ENCODE measurements around the gene NCKIPSD. TPM values are rescaled to one million over a fixed set of nuclear protein-coding genes. Genes with fewer than 3 reads are reported as not detected.

NCKIPSD gene
- total RNA-seq, 4 donors from 2014 or later = 13.2 to 33.1 (median 19.4) TPM

DNA sequence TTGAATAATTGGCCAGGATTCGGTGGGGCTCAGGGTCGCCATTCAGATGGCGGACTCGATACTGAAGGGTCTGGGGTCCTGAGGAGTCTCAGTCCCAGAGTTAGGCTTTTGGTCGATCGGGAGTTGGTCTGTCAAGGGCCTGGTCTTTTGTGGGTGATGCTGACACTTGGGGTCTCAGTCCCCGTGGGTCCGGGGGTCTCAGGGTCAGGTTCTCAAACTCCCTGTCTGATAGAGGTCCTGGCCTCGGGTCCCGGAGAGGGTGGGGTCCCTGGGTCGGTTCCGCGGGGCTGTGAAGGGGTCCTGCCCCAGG is 467 bp downstream of the NCKIPSD start:
- in situ Hi-C loops (cut with MboI; ENCODE audit: low sequenced_read_pairs in 4 of 4) (no loop called here), intact Hi-C loops (cut with DNase I; ENCODE audit: low total_unique reads) (loop anchor here (1.0 to 5.0 kb wide), 5 partner anchors 32 to 218 kb away; partner anchors contain the start of genes IP6K2, PFKFB4 and SLC26A6)

DNA sequence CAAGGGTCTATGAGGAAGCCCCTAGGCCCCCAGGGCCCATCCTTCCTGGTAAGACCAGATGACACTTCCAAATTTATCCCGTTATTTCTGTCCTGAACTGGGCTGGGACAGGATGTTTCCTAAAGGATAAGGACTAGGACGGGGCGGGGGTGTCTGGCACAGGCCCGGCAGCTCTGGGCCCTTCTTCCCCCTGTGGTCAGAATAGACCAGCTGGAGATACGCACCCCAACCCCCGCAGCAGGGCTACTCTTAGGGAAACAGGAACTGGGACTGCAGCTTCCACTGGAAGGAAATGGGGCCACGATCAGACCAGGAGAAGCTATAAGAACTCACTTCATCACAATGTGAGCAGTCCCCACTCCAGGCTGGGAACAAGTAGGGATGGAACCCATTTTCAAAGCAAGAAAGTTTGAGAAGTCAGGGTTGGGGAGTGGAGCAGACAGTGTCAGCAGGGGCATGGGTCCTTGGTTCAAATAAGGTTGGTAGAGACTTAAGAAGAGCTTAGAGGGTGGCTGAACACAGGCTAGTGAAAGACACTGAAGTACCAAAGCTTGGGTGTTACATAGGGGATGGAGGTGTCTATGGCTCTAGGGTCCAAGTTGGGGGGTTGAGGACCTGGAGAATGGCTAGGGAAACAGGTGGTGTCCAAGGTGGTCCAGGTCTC is 1.1 kb downstream of the NCKIPSD start:
- ATAC-seq (no peak), DNase-seq (peak in 1 of 2 donors; percentile 32)
- H3K27me3 ChIP-seq = no peaks in the 10 kb centered on the region
- H3K4me1 ChIP-seq = peaks cover 30 to 36% of the 10 kb centered on the region in 2 donors
- H3K9me3 ChIP-seq = no peaks in the 10 kb centered on the region
- peak overlapping the region; percentile 69 to 96 (median 84) for H3K4me3 ChIP-seq
- H3K27ac ChIP-seq = peak overlapping the region in 2 of 4 donors; percentile 36 to 73
- peaks cover 0 to 48% of the 10 kb centered on the region in 2 donors for H3K36me3 ChIP-seq
- intact Hi-C loops (cut with DNase I; ENCODE audit: low total_unique reads) (loop anchor here (1.0 to 5.0 kb wide), 5 partner anchors 32 to 217 kb away; partner anchors contain the start of genes IP6K2, PFKFB4 and SLC26A6), in situ Hi-C loops (cut with MboI; ENCODE audit: low sequenced_read_pairs in 4 of 4) (no loop called here)
- TF ChIP-seq, protein P1, sequence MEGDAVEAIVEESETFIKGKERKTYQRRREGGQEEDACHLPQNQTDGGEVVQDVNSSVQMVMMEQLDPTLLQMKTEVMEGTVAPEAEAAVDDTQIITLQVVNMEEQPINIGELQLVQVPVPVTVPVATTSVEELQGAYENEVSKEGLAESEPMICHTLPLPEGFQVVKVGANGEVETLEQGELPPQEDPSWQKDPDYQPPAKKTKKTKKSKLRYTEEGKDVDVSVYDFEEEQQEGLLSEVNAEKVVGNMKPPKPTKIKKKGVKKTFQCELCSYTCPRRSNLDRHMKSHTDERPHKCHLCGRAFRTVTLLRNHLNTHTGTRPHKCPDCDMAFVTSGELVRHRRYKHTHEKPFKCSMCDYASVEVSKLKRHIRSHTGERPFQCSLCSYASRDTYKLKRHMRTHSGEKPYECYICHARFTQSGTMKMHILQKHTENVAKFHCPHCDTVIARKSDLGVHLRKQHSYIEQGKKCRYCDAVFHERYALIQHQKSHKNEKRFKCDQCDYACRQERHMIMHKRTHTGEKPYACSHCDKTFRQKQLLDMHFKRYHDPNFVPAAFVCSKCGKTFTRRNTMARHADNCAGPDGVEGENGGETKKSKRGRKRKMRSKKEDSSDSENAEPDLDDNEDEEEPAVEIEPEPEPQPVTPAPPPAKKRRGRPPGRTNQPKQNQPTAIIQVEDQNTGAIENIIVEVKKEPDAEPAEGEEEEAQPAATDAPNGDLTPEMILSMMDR (IDR thresholded peaks at IDR 0.05 in 4 of 5, conservative IDR thresholded peaks at IDR 0.05 in 1 of 5) = no peak

More for the DNA sequence above, 467 bp downstream of the NCKIPSD start:
- peaks cover 0 to 53% of the 10 kb centered on the region in 2 donors for H3K36me3 ChIP-seq
- no peak for DNase-seq
- H3K4me1 ChIP-seq = peaks cover 30 to 36% of the 10 kb centered on the region in 2 donors
- no peak for TF ChIP-seq POLR2A (IDR thresholded peaks at IDR 0.05)
- TF ChIP-seq, protein P1 (IDR thresholded peaks at IDR 0.05 in 4 of 5, conservative IDR thresholded peaks at IDR 0.05 in 1 of 5) = no peak
- peak overlapping the region; percentile 73 to 92 (median 90) for H3K27ac ChIP-seq
- no peaks in the 10 kb centered on the region for H3K27me3 ChIP-seq
- peak overlapping the region; percentile 69 to 96 (median 84) for H3K4me3 ChIP-seq
- H3K9me3 ChIP-seq = no peaks in the 10 kb centered on the region
- ATAC-seq = no peak

- ATAC-seq (no peak), DNase-seq (no peak)
- intact Hi-C loops (cut with DNase I; ENCODE audit: low total_unique reads) (loop anchor here (2.0 kb wide), 2 partner anchors 33 to 57 kb away; partner anchors contain the start of gene IP6K2), in situ Hi-C loops (cut with MboI; ENCODE audit: low sequenced_read_pairs in 4 of 4) (no loop called here)
- no peaks in the 10 kb centered on the region for H3K27me3 ChIP-seq
- H3K9me3 ChIP-seq = no peaks in the 10 kb centered on the region
- H3K4me1 ChIP-seq = peaks cover 30 to 36% of the 10 kb centered on the region in 2 donors
- TF ChIP-seq, protein P1 (IDR thresholded peaks at IDR 0.05 in 4 of 5, conservative IDR thresholded peaks at IDR 0.05 in 1 of 5) = no peak
- TF ChIP-seq POLR2A (IDR thresholded peaks at IDR 0.05) = no peak
- peaks cover 0 to 45% of the 10 kb centered on the region in 2 donors for H3K36me3 ChIP-seq
- peak overlapping the region in 3 of 4 donors; percentile 69 to 96 (median 78) for H3K4me3 ChIP-seq
- H3K27ac ChIP-seq = peak overlapping the region in 2 of 4 donors; percentile 36 to 73
Observed at GRCh38 chr3:48684054-48684349, 1.7 kb downstream of the NCKIPSD start.

DNA sequence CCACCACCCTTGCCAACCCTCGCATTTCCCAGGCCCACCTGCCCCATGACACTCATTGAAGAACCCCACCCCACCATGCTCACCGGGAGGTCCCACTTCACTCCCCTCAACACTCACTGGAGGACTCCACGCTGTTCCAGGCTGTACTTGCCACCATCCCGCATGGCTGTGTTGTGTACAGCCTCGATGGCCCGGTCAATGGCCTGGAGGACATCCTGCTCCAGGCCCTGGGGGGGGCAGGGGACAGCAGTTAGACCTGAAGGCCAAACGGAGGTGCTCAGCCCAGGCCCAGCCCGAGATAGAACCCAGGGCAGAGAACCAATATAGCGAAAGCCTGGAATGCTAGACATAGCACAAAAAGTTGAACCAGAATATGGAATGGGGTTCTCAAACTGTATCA is 2.9 kb downstream of the NCKIPSD start:
- no peak overlapping the region for H3K4me3 ChIP-seq
- H3K36me3 ChIP-seq = peaks cover 0 to 45% of the 10 kb centered on the region in 2 donors
- peaks cover 30 to 36% of the 10 kb centered on the region in 2 donors for H3K4me1 ChIP-seq
- no peaks in the 10 kb centered on the region for H3K27me3 ChIP-seq
- TF ChIP-seq, protein P1 (IDR thresholded peaks at IDR 0.05 in 4 of 5, conservative IDR thresholded peaks at IDR 0.05 in 1 of 5) = no peak
- no peak for TF ChIP-seq POLR2A (IDR thresholded peaks at IDR 0.05)
- in situ Hi-C loops (cut with MboI; ENCODE audit: low sequenced_read_pairs in 4 of 4) (no loop called here), intact Hi-C loops (cut with DNase I; ENCODE audit: low total_unique reads) (no loop called here)
- H3K27ac ChIP-seq = no peak overlapping the region
- no peaks in the 10 kb centered on the region for H3K9me3 ChIP-seq
- ATAC-seq = no peak
- no peak for DNase-seq
